Smooth muscle cell (in vitro differentiated cells): Measurements from ENCODE around the gene BIRC5. TPM values are rescaled to one million over a fixed set of nuclear protein-coding genes. Genes with fewer than 3 reads are reported as not detected.
"Not testable (repeated sequence)": the region's sequence is repeated elsewhere in the genome, so short reads cannot be mapped to it uniquely, and the experiment has no call there.

ENCODE experiments used
- DNase-seq: peaks from one replicate; lab custom pipeline; 2025; ENCODE audit not compliant: unreplicated experiment; lab: John Stamatoyannopoulos, UW
- H2AFZ ChIP-seq: fragments of 200-600 bp; sonication (generic); 2 replicates; pipeline ENCODE4 v1.6.0; 2016; ENCODE audit warnings: antibody characterized with exemption, low read depth, mild to moderate bottlenecking
- H3F3A ChIP-seq: fragments of 200-600 bp; sonication (generic); 2 replicates; pipeline ENCODE4 v1.6.0; 2017; ENCODE audit warnings: antibody characterized with exemption, low read depth
- H3K27ac ChIP-seq: fragments of 200-600 bp; sonication (generic); 2 replicates; pipeline ENCODE4 v1.5.1; 2016; ENCODE audit warnings: low read depth, mild to moderate bottlenecking
- H3K27me3 ChIP-seq: fragments of 200-600 bp; sonication (generic); 2 replicates; pipeline ENCODE4 v1.6.1; 2016; ENCODE audit warnings: low read depth, mild to moderate bottlenecking
- H3K36me3 ChIP-seq: fragments of 200-600 bp; sonication (generic); 2 replicates; pipeline ENCODE4 v1.5.1; 2016; ENCODE audit warnings: low read depth
- H3K4me1 ChIP-seq: fragments of 200-600 bp; sonication (generic); 2 replicates; pipeline ENCODE4 v1.5.1; 2016; ENCODE audit warnings: low read depth
- H3K4me2 ChIP-seq: fragments of 200-600 bp; sonication (generic); 2 replicates; pipeline ENCODE4 v1.6.0; 2016; ENCODE audit warnings: mild to moderate bottlenecking
- H3K4me3 ChIP-seq: fragments of 200-600 bp; sonication (generic); 2 replicates; pipeline ENCODE4 v1.5.1; 2016; ENCODE audit warnings: mild to moderate bottlenecking
- H3K79me2 ChIP-seq: fragments of 200-600 bp; sonication (generic); 2 replicates; pipeline ENCODE4 v1.6.0; 2016; ENCODE audit warnings: low read depth, mild to moderate bottlenecking
- H3K9ac ChIP-seq: fragments of 200-600 bp; sonication (generic); 2 replicates; pipeline ENCODE4 v1.6.0; 2016; ENCODE audit warnings: low read depth
- H3K9me3 ChIP-seq: fragments of 200-600 bp; sonication (generic); replicated peaks from 2 replicates; pipeline ENCODE4 v1.5.1; 2016; ENCODE audit warnings: low read depth
- H4K20me1 ChIP-seq: fragments of 200-600 bp; sonication (generic); 2 replicates; pipeline ENCODE4 v1.6.0; 2016; ENCODE audit warnings: low read depth
- WGBS: methylation state at CpG from one replicate; pipeline ENCODE4 v1.1.7; 2016; ENCODE audit warnings: low lambda C conversion rate; 5-methylcytosine and 5-hydroxymethylcytosine counted together
- polyA plus RNA-seq: library from polyadenylated mRNA; unstranded; fragments of >200 nt; fragmentation: Nextera tagmentation; extraction: Ambion mirVana; gene quantifications from 2 replicates; pipeline ENCODE4 v1.2.1, GENCODE V29; 2016
- total RNA-seq: library from RNA; depleted of rRNA; stranded (reverse); fragments of >200 nt; gene quantifications from 2 replicates; pipeline ENCODE4 v1.2.3, GENCODE V29; 2014
- TF ChIP-seq, protein P1 (sequence below): fragments of 200-600 bp; sonication (generic); IDR thresholded peaks from 2 replicates; pipeline ENCODE4 v1.5.1; 2017; ENCODE audit warnings: borderline replicate concordance, mild to moderate bottlenecking, antibody characterized with exemption; ENCODE audit not compliant: insufficient read depth, poor library complexity, severe bottlenecking

Gene BIRC5
- total and polyA plus RNA-seq, 2 experiments from 2014 or later = 7.7 to 15.6 TPM

DNA sequence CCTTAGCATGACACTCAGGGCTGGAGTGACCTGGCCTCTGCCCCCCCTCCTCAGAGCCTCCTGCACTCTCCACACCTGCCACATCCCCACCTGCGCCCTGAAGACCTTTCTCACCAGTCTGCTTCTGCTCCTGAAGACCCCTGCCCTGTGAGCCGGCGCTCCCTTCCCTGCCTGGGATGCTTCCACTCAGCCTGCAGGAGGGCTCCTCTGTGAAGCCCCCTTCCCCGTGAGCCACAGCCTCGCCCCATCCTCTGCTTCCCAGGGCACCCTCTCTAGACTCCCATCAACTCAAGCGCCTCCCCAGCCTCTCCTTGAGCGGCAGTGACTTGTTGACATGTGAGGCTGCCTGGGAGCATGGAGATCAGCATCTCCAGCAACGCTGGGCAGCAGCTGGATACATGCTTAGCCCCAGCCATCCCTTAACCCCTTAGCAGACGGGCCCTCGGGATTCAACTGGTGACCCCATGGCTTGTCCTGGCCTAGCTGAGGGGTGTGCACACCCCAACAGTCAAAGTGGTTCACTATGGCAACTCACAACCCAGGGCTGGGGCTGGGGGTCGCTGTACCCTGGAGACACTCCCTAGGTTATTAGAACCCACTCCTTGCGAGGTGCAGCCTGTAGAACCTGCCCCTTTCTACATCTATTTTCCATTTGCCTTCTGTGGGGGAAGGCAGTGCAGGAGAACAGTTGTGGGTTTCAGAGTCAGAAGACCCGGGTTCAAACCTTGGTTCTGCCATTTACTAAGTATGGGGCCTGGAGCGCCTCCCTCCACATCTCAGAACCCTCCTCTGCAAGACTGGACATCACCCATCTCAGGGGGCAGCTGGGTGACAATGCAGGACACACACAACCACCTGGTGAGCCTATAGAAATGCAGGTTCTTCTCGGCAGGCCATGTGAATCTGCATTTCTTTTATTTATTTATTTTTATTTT is 38.9 kb downstream of the BIRC5 start:
- Histone ChIP-seq H3K4me2 (no peak overlapping the region), H3F3A (peaks cover 3% of the 10 kb centered on the region), H3K4me3 (no peak overlapping the region), H3K36me3 (no peaks in the 10 kb centered on the region), H4K20me1 (no peaks in the 10 kb centered on the region), H3K27me3 (no peaks in the 10 kb centered on the region), H3K9ac (no peak overlapping the region), H3K79me2 (peaks cover 4% of the 10 kb centered on the region), H3K4me1 (peaks cover 33% of the 10 kb centered on the region), H2AFZ (no peak overlapping the region), H3K9me3 (no peaks in the 10 kb centered on the region), H3K27ac (no peak overlapping the region)
- 84% methylated on average over 15 of the region's 15 CpGs for WGBS
- TF ChIP-seq, protein P1, sequence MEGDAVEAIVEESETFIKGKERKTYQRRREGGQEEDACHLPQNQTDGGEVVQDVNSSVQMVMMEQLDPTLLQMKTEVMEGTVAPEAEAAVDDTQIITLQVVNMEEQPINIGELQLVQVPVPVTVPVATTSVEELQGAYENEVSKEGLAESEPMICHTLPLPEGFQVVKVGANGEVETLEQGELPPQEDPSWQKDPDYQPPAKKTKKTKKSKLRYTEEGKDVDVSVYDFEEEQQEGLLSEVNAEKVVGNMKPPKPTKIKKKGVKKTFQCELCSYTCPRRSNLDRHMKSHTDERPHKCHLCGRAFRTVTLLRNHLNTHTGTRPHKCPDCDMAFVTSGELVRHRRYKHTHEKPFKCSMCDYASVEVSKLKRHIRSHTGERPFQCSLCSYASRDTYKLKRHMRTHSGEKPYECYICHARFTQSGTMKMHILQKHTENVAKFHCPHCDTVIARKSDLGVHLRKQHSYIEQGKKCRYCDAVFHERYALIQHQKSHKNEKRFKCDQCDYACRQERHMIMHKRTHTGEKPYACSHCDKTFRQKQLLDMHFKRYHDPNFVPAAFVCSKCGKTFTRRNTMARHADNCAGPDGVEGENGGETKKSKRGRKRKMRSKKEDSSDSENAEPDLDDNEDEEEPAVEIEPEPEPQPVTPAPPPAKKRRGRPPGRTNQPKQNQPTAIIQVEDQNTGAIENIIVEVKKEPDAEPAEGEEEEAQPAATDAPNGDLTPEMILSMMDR = no peak
- no peak for DNase-seq

DNA sequence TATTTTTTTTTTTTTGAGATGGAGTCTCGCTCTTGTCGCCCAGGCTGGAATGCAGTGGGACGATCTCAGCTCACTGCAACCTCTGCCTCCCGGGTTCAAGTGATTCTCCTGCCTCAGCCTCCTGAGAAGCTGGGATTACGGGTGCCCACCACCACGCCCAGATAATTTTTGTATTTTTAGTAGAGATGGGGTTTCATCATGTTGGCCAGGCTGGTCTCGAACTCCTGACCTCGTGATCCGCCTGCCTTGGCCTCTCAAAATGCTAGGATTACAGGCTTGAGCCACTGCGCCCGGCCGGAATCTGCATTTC is 39.5 kb downstream of the BIRC5 start:
- H3K4me2 ChIP-seq = peak overlapping the region; percentile 99
- not testable (repeated sequence) for H2AFZ ChIP-seq, H3K79me2 ChIP-seq, H3K27me3 ChIP-seq, DNase-seq, H3K9me3 ChIP-seq, H3K27ac ChIP-seq, H3F3A ChIP-seq, H3K36me3 ChIP-seq, H4K20me1 ChIP-seq
- peaks cover 39% of the 10 kb centered on the region for H3K4me1 ChIP-seq
- 88% methylated on average over 12 of the region's 12 CpGs for WGBS
- peak overlapping the region; percentile 99 for H3K4me3 ChIP-seq
- peak overlapping the region; percentile 92 for H3K9ac ChIP-seq

DNA sequence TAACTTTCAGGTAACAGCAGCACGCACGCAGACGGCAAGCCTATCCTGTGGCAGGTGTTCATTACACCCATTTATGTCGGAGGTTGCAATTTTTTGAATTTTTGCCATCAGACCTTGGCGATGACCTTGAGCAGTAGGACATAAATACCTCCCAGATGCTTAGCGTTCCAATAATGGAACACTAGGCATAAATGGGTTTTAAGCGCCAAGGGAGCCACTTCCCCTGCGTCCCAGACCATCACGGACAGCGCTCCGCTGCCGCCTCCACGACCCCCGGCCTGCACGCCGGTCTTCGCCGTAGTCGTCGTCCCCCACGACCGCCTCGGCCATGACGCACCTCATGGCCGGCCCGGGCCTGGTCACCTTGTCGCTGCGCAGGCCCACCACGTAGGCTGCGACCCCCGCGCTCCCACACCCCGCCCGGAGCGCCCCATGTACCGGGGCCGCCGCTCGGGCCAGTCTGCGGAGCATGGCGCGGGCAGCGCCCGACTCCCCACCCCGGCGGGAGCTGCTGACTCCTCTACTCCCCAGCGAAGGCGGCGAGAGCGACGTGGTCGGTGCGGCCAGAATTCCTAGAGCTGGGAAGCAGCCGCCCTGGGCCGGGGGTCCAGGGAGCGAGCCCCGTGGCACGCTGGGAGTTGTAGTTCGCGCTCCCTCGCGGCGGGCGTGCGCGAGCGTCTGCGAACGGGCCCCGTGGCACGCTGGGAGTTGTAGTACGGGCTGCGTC is 40.1 kb downstream of the BIRC5 start:
- H2AFZ ChIP-seq = peak overlapping the region; percentile 97
- no peaks in the 10 kb centered on the region for H3K9me3 ChIP-seq
- H3K36me3 ChIP-seq = no peaks in the 10 kb centered on the region
- no peaks in the 10 kb centered on the region for H4K20me1 ChIP-seq
- DNase-seq = peak; percentile 43
- TF ChIP-seq, protein P1 = no peak
- peak overlapping the region; percentile 99 for H3K4me3 ChIP-seq
- WGBS = 7% methylated on average over 73 of the region's 73 CpGs
- peaks cover 4% of the 10 kb centered on the region for H3K79me2 ChIP-seq
- peak overlapping the region; percentile 92 for H3K9ac ChIP-seq
- peaks cover 3% of the 10 kb centered on the region for H3F3A ChIP-seq
- no peaks in the 10 kb centered on the region for H3K27me3 ChIP-seq
- peaks cover 39% of the 10 kb centered on the region for H3K4me1 ChIP-seq
- peak overlapping the region; percentile 99 for H3K4me2 ChIP-seq
- H3K27ac ChIP-seq = peak overlapping the region; percentile 69

DNA sequence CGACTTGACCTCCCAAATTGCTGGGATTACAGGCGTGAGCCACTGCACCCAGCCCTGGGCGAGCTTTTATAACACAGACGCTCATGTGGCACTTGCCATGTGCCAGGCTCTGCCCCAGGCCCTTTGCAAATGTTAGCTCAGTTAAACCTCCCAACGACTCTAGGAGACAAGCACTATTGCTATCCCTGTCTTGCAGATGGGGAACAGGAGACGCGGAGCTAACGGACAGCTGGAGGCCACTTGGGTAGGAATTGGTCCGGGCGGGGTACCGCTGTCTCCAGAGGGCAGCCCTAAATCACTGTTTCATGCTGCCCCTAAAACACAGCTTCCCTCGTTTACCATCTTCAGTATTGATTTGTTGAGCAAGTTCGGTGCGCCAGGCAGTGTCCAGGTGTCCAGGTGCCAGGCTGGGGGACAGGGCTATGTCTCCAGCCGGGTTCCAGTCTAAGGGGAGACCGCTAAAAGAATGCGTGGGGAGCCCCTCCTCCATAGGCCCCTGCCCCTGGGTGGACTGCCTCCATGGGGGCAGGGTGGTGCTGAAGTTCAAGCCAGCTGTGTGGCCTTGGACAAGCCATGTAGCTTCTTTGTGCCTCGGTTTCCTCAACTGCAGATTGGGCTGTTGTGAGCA is 41.1 kb downstream of the BIRC5 start:
- Histone ChIP-seq H3K36me3 (no peaks in the 10 kb centered on the region), H3K9me3 (no peaks in the 10 kb centered on the region), H3K27ac (peak overlapping the region; percentile 46), H3K27me3 (no peaks in the 10 kb centered on the region), H3K9ac (no peak overlapping the region), H3K4me3 (no peak overlapping the region), H4K20me1 (no peaks in the 10 kb centered on the region), H3K4me2 (peak overlapping the region; percentile 65), H3K4me1 (peaks cover 36% of the 10 kb centered on the region), H2AFZ (no peak overlapping the region), H3F3A (peaks cover 3% of the 10 kb centered on the region), H3K79me2 (peaks cover 4% of the 10 kb centered on the region)
- TF ChIP-seq, protein P1 = no peak
- WGBS = 95% methylated on average over 18 of the region's 18 CpGs
- no peak for DNase-seq
